CD4-positive, alpha-beta T cell (primary cell): ENCODE data around the gene TYW5. TPM values are rescaled to one million over a fixed set of nuclear protein-coding genes. Genes with fewer than 3 reads are reported as not detected.

Experiments
- ATAC-seq: fragments of 200-7000 bp; cut with Tn5 transposase; one replicate; pipeline ENCODE4 v1.10.0; 2022; ENCODE audit warnings: mild to moderate bottlenecking; ENCODE audit not compliant: poor library complexity
- CTCF ChIA-PET: fragments of 350-600 bp; sonication (Branson Sonifier 250); formaldehyde crosslinking; loops from one replicate; lab custom pipeline; 2021; ENCODE audit warnings: antibody characterized with exemption, inconsistent platforms; lab: Charles Lee
- POLR2A ChIA-PET: fragments of 350-600 bp; sonication (Branson Sonifier 250); formaldehyde crosslinking; loops from one replicate; lab custom pipeline; 2021; ENCODE audit warnings: antibody characterized with exemption, inconsistent platforms; lab: Charles Lee
- DNase-seq, 14 experiments: peaks; one replicate each; pipeline ENCODE4 v3.0.0-alpha.2; 2013 to 2020; ENCODE audit warnings: mixed read lengths in 2 of 14
- H3K27ac ChIP-seq, 2 donors: one replicate each; pipeline versions ENCODE4 v1.5.1 to v1.7.0; 2013; ENCODE audit warnings: low read length in 2 of 2, low read depth in 1 of 2, mild to moderate bottlenecking in 1 of 2
- H3K27me3 ChIP-seq, 2 experiments: 1 replicate in 1 of 2; 2 replicates in 1 of 2; pipeline versions ENCODE4 v1.6.1 to v1.7.0; 2013; ENCODE audit warnings: low read length in 2 of 2, control low read depth in 1 of 2, mild to moderate bottlenecking in 1 of 2, moderate library complexity in 1 of 2; ENCODE audit not compliant: insufficient read depth in 2 of 2, control insufficient read depth in 1 of 2
- H3K36me3 ChIP-seq: one replicate; pipeline ENCODE4 v1.6.1; 2013; ENCODE audit warnings: low read length, control low read depth; ENCODE audit not compliant: insufficient read depth
- H3K4me1 ChIP-seq: one replicate; pipeline ENCODE4 v1.6.1; 2013; ENCODE audit warnings: low read length, control low read depth; ENCODE audit not compliant: insufficient read depth
- H3K4me3 ChIP-seq: one replicate; pipeline ENCODE4 v1.5.1; 2013; ENCODE audit warnings: mild to moderate bottlenecking, low read length, moderate library complexity
- H3K9me3 ChIP-seq, 2 experiments: 1 replicate in 1 of 2; 2 replicates in 1 of 2; pipeline versions ENCODE4 v1.6.1 to v1.7.0; 2013; ENCODE audit warnings: low read length in 2 of 2, mild to moderate bottlenecking in 2 of 2, control low read depth in 1 of 2, moderate library complexity in 1 of 2; ENCODE audit not compliant: control insufficient read depth in 1 of 2, insufficient read depth in 1 of 2
- H3K27ac Mint-ChIP-seq: one replicate; pipeline ENCODE4 v1.8.0; 2020; ENCODE audit warnings: mixed read lengths
- H3K27me3 Mint-ChIP-seq: one replicate; pipeline ENCODE4 v1.8.0; 2021; ENCODE audit warnings: mixed read lengths
- H3K36me3 Mint-ChIP-seq: one replicate; pipeline ENCODE4 v1.8.0; 2021; ENCODE audit warnings: low read depth, mixed read lengths
- H3K4me1 Mint-ChIP-seq: one replicate; pipeline ENCODE4 v1.8.0; 2021; ENCODE audit warnings: low read depth, mixed read lengths
- H3K4me3 Mint-ChIP-seq: one replicate; pipeline ENCODE4 v1.8.0; 2020; ENCODE audit warnings: mild to moderate bottlenecking, mixed read lengths
- H3K9me3 Mint-ChIP-seq: one replicate; pipeline ENCODE4 v1.8.0; 2020; ENCODE audit warnings: mixed read lengths
- CTCF ChIP-seq: fragments of 200-600 bp; IDR thresholded peaks from one replicate; pipeline ENCODE4 v1.8.0; 2022; ENCODE audit warnings: antibody characterized with exemption, mild to moderate bottlenecking
- intact Hi-C, 2 experiments: fragments of 100-400 bp; cut with DNase I in 1 of 2; cut with micrococcal nuclease in 1 of 2; formaldehyde crosslinking; loops; one replicate each; pipeline versions ENCODE4 v1.15.1 to v1.9.0; 2023 to 2025; cut with DNase I, micrococcal nuclease
- total RNA-seq, 174 experiments: library from RNA in 2 of 174; stranded (reverse) in 2 of 174; gene quantifications; one replicate each; pipeline ENCODE4 v1.2.3 and lab custom pipeline; 2021 to 2026

TYW5 gene
- total RNA-seq, 2 experiments from 2014 or later, result 15.0 to 16.0 TPM

GRCh38 chr2:199985625-199986207, 30.4 kb upstream of the TYW5 start:
- H3K36me3 Mint-ChIP-seq, result no peaks in the 10 kb centered on the region
- intact Hi-C loops, result no loop called here
- DNase-seq (peak; percentile 11 to 75 (median 29)), ATAC-seq (peak; percentile 76)
- no peak overlapping the region for H3K27ac Mint-ChIP-seq
- Histone ChIP-seq H3K4me3 (no peak overlapping the region), H3K27me3 (no peaks in the 10 kb centered on the region), H3K36me3 (no peaks in the 10 kb centered on the region), H3K4me1 (peaks cover 4% of the 10 kb centered on the region), H3K27ac (no peak overlapping the region), H3K9me3 (no peaks in the 10 kb centered on the region)
- TF ChIP-seq CTCF, result peak; percentile 24
- no peaks in the 10 kb centered on the region for H3K9me3 Mint-ChIP-seq
- CTCF ChIA-PET, result interaction anchor here (0.9 to 1.3 kb wide), 2 partner anchors 10 to 496 kb away, joined by 3 read pairs; no protein-coding TSS in a partner anchor
- POLR2A ChIA-PET, result no interaction called here
- no peaks in the 10 kb centered on the region for H3K27me3 Mint-ChIP-seq
- H3K4me1 Mint-ChIP-seq, result peaks cover 6% of the 10 kb centered on the region
- no peak overlapping the region for H3K4me3 Mint-ChIP-seq

- H3K4me3 Mint-ChIP-seq, result no peak overlapping the region
- no peak for TF ChIP-seq CTCF
- CTCF ChIA-PET, result interaction anchor here (1.3 kb wide), 1 partner anchor 9 kb away, joined by 3 read pairs; no protein-coding TSS in a partner anchor
- no peaks in the 10 kb centered on the region for H3K36me3 ChIP-seq
- peaks cover 6% of the 10 kb centered on the region for H3K4me1 ChIP-seq
- H3K9me3 Mint-ChIP-seq, result no peaks in the 10 kb centered on the region
- intact Hi-C loops, result no loop called here
- no peaks in the 10 kb centered on the region for H3K36me3 Mint-ChIP-seq
- DNase-seq (no peak), ATAC-seq (no peak)
- no peaks in the 10 kb centered on the region for H3K27me3 Mint-ChIP-seq
- H3K4me3 ChIP-seq, result no peak overlapping the region
- no peaks in the 10 kb centered on the region for H3K27me3 ChIP-seq
- H3K9me3 ChIP-seq, result no peaks in the 10 kb centered on the region
- POLR2A ChIA-PET, result no interaction called here
- H3K27ac Mint-ChIP-seq, result no peak overlapping the region
- peaks cover 11% of the 10 kb centered on the region for H3K4me1 Mint-ChIP-seq
- no peak overlapping the region for H3K27ac ChIP-seq
Observed at GRCh38 chr2:199984755-199985154, 29.5 kb upstream of the TYW5 start.

GRCh38 chr2:199984159-199984558, 28.9 kb upstream of the TYW5 start:
- no peaks in the 10 kb centered on the region for H3K9me3 ChIP-seq
- H3K4me1 ChIP-seq, result peaks cover 8% of the 10 kb centered on the region
- Mint-ChIP-seq H3K36me3 (no peaks in the 10 kb centered on the region), H3K4me3 (no peak overlapping the region), H3K27ac (no peak overlapping the region), H3K27me3 (no peaks in the 10 kb centered on the region), H3K9me3 (no peaks in the 10 kb centered on the region), H3K4me1 (peaks cover 12% of the 10 kb centered on the region)
- H3K4me3 ChIP-seq, result no peak overlapping the region
- H3K27ac ChIP-seq, result no peak overlapping the region
- DNase-seq, result no peak
- no peak for ATAC-seq
- POLR2A ChIA-PET, result no interaction called here
- intact Hi-C loops, result no loop called here
- H3K27me3 ChIP-seq, result no peaks in the 10 kb centered on the region
- CTCF ChIA-PET, result no interaction called here
- no peak for TF ChIP-seq CTCF
- no peaks in the 10 kb centered on the region for H3K36me3 ChIP-seq
